Thyroid gland (tissue), 4 donors: Measurements from ENCODE around the gene C2orf81.

Source experiments
- CTCF ChIP-seq, 6 experiments: fragments of 200-600 bp in 3 of 6; fragments of 450-650 bp in 3 of 6; sonication (generic) in 3 of 6; IDR thresholded peaks; one replicate each; pipeline ENCODE4 v1.5.1; 2016 to 2019; ENCODE audit warnings: antibody characterized with exemption in 6 of 6, mild to moderate bottlenecking in 2 of 6, inconsistent platforms in 1 of 6, moderate library complexity in 1 of 6
- POLR2A ChIP-seq, 2 donors: fragments of 450-650 bp; IDR thresholded peaks; one replicate each; pipeline ENCODE4 v1.6.1; 2017; ENCODE audit warnings: antibody characterized with exemption in 2 of 2, mild to moderate bottlenecking in 2 of 2, moderate library complexity in 1 of 2

DNA sequence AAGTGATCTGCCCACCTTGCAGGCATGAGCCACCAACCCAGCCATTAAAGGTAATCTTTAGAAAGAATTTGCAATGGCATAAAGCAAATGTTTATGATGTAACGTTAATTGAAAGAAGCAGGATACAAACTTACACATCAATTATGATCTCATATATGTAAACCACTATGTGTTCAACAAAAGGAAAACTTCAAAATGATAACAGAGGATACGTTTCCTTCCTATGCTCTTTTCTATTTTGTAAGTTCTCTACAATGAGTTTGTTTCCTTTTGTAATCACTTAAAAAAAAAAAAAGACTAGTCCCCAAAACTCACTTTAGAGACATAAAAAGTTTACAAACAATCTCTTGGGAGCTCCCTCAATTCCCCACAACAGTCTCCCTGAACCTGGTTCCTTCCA is 1.4 kb downstream of the C2orf81 start:
- TF ChIP-seq CTCF (IDR thresholded peaks at IDR 0.05) (no peak), POLR2A (IDR thresholded peaks at IDR 0.05) (no peak)
